GM19372 (cell line): Measurements from ENCODE around the gene PSMC5.
"Not testable (repeated sequence)": the region's sequence is repeated elsewhere in the genome, so short reads cannot be mapped to it uniquely, and the experiment has no call there.

Experiments
- ATAC-seq: cut with Tn5 transposase; IDR thresholded peaks from one replicate; pipeline ENCODE4 v1.9.1; 2021; ENCODE audit warnings: mild to moderate bottlenecking, low read depth, moderate library complexity; ENCODE audit not compliant: unreplicated experiment

PSMC5 gene

GRCh38 chr17:63827002-63827800 lies at the start of gene PSMC5, which contains the start of gene FTSJ3:
TSS of gene PSMC5 (plus strand) at chr17:63827431. CDS start at chr17:63827491, 60 bp downstream.
TSS of gene FTSJ3 (minus strand) at chr17:63827663. CDS start at chr17:63826902, 761 bp downstream.
- ATAC-seq = peak; percentile 80

- no peak for ATAC-seq
Measured at GRCh38 chr17:63780507-63780906, 46.7 kb upstream of the PSMC5 start.

- no peak for ATAC-seq
Measured at GRCh38 chr17:63780928-63781327, 46.3 kb upstream of the PSMC5 start.

GRCh38 chr17:63783522-63783921 lies 43.7 kb upstream of the PSMC5 start:
- no peak for ATAC-seq

DNA sequence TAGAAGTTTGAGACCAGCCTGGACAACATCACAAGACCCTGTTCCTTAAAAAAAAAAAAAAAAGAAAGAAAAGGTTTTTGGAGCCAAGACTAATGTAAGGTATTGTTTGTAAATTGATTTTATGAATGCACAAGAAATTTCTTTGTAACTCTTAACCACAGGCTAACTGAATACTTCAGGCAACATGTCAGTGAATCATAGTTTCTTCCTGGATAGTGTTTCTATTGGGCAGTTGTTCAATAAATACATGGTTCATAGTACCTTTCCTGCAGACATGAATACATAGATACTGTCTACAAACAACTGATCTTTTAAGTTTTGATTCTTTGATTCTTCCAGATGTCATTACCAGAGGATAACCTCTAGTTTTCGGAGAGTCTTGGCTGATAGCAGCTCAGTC lies 41.7 kb upstream of the PSMC5 start:
- no peak for ATAC-seq

GRCh38 chr17:63786117-63786516 lies 41.1 kb upstream of the PSMC5 start:
- no peak for ATAC-seq

- no peak for ATAC-seq
Measured at GRCh38 chr17:63786971-63787711, 40.1 kb upstream of the PSMC5 start.

DNA sequence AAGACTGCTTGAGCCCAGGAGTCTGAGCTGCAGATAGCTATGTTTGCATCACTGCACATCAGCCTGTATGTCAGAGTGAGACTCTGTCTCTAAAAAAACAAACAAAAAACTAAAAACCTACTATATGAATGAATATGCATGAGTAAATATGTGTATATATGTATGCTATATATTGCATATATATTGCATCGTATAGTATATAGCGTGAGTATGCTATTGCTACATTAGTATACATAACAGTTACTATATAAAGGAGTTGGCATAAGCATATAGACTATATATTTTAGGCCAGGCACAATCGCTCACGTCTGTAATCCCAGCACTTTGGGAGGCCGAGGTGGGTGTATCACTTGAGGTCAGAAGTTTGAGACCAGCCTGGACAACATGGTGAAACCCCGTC lies 37.2 kb upstream of the PSMC5 start:
- ATAC-seq = no peak

GRCh38 chr17:63792055-63792729 lies 35.0 kb upstream of the PSMC5 start:
- ATAC-seq = no peak

DNA sequence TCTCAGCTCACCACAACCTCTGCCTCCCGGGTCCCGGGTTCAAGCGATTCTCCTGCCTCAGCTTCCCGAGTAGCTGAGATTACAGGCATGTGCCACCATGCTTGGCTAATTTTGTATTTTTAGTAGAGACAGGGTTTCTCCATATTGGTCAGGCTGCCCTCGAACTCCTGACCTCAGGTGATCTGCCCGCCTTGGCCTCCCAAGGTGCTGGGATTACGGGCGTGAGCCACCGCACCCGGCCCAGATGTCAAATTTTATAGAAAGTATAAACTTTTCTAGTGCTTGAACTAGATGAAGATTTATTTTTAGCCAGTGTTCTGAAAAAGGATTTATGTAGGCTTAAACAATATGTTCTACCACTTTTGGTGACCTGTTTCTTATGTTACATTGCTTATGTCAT lies 30.9 kb upstream of the PSMC5 start:
- ATAC-seq = not testable (repeated sequence)

DNA sequence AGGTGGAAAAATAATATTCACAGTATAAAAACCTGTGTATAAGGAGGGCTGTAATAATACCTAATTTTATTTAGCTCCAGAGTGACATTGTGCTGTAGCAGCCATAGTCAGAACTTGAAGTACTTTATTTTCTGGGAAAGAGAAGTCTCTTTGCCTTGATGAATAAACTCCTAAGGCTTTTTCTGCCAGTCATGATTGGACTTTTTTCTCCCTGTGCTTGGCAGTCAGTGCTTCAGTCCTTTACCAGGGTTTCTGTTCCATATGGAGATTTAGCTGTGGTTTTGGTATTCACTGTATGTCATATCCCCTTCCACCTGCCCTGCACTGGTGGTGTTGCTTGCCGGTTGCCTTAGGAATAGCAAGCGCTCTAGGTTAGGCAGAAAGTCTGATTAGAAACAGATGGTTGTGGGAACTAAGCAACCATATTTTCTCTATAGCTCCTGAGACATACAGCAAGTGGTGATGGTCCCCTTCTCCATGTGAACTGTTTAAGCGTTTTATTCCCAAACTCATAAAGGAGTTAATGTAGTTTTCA lies 28.6 kb upstream of the PSMC5 start:
- no peak for ATAC-seq

- ATAC-seq = no peak
Measured at GRCh38 chr17:63800783-63801182, 26.4 kb upstream of the PSMC5 start.

- no peak for ATAC-seq
Measured at GRCh38 chr17:63804328-63804727, 22.9 kb upstream of the PSMC5 start.

DNA sequence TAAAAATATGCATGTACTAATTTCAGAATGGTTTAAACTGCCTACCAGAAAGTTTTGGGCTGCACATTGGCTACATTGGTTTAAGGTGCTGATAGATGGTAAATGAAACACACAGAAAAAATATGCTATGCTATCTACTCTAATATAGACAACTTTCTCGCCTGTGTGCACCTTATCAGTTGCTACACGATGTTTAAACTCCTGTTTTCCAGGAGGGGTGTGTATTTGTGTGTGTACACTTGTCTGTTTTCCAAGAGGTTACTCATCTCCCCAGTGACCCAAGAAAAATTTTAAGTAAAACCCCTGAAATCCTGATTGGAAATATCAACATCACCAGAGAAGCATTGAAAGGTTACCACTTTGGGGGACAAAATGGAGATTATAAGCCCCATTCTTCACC lies 21.6 kb upstream of the PSMC5 start:
- ATAC-seq = no peak

DNA sequence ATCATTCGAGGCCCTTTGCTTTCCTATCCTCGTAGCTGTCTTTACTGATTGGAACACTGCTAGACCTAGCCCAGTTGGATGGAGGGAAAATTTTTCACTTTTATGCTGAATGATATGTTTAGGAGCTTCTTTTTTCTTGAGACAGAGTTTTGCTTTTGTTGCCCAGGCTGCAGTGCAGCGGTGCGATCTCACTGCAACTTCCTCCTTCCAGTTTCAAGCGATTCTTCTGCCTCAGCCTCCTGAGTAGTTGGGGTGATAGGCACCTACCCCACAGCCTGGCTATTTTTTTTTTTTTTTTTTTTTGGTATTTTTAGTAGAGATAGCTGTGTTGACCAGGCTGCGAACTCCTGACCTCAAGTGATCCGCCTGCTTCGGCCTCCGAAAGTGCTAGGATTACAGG lies 17.3 kb upstream of the PSMC5 start:
- no peak for ATAC-seq

GRCh38 chr17:63816123-63816522 lies 11.1 kb upstream of the PSMC5 start:
- ATAC-seq = no peak

DNA sequence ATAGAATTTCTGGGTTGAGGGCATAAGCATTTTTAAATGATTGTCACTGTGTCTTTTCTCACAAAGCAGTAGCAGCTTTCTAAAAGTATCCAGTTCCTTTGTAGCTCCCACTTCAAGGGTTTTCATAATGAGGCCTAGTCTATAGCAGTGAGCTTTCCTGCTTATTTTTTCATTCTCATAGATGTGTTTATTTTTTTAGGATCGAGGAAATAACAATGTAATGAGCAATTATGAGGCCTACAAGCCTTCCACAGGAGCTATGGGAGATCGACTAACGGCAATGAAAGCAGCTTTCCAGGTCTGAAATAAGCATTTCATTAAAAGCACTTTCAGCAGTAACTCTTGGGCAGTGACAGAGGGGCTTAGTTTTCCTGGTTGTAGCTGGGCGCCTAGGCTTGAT lies 10.6 kb upstream of the PSMC5 start:
- ATAC-seq = no peak

- ATAC-seq = no peak
Measured at GRCh38 chr17:63817736-63818385, 9.4 kb upstream of the PSMC5 start.

- ATAC-seq = no peak
Measured at GRCh38 chr17:63819131-63819530, 8.1 kb upstream of the PSMC5 start.
